Mesenteric fat pad (tissue), 1 donor: ENCODE measurements around the gene ZNF423. TPM values are rescaled to one million over a fixed set of nuclear protein-coding genes. Genes with fewer than 3 reads are reported as not detected.

Experiments
- DNase-seq: peaks from one replicate; pipeline ENCODE4 v3.0.0-alpha.2; 2020; ENCODE audit warnings: low spot score
- total RNA-seq: library from RNA; stranded (reverse); fragmentation: NEBNext Ultra II Directional; extraction: Animal tissue kit (Norgen Biotek cat#: 25700); gene quantifications from one replicate; pipeline ENCODE4 v1.2.1, GENCODE V29; 2021
- donor health status: DM: yes; HTN: yes; CAD: no.

The ZNF423 gene
- total RNA-seq, 1 donor from 2014 or later: 13.5 TPM

- DNase-seq: no peak
Observed at GRCh38 chr16:49649013-49649765, 206.7 kb downstream of the ZNF423 start.

- no peak for DNase-seq
Observed at GRCh38 chr16:49647673-49648072, 208.2 kb downstream of the ZNF423 start.

GRCh38 chr16:49645263-49645662 is 210.6 kb downstream of the ZNF423 start:
- DNase-seq: no peak

DNA sequence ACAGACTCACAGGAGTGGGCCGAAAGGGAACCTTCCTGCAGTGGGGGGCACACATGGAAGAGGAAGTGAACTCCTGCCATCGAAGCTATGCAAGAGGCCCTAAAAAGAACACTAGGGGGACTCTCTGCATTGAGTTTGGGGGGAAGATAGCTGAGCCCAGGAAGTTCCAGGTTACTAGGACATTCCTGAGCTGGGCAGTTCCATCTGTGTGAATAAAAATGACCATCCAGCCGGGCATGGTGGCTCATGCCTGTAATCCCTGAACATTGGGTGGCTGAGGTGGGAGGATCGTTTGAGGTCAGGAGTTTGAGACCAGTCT is 211.8 kb downstream of the ZNF423 start:
- no peak for DNase-seq

DNA sequence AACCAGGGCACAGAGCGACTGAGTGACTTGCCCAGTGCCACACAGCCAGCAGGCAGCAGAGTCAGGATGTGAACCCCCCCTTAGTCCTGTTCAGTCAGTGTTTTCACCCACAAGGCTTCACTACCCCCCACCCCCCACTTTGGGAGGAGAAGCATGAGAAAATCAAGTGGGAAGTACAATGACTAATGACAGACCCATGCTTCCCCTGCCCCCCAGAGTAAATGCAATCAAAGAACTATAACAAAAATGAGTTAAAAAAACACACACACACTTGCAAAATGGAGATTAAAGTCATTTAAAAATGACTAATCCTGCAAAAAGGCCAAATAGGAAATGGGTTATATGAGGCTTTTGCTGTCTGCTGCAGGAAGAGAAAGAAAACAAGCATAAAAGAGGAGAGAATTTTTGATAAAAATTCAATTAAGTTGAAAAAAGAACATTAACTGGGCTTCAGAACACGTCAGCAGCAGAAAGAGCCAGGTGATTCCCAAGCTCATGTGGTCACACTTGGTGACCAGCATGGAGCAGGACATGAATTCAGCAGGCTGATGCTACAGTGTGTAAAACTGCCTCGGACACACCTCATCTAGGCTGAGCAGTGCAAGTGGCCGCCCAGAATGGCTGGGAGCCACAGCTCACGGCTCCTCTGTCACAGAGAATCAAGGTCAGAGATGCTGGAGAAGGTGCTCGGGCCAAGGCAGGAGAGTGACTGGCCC is 212.3 kb downstream of the ZNF423 start:
- no peak for DNase-seq

- DNase-seq: no peak
Observed at GRCh38 chr16:49641250-49641649, 214.7 kb downstream of the ZNF423 start.

- DNase-seq: no peak
Observed at GRCh38 chr16:49640581-49640980, 215.3 kb downstream of the ZNF423 start.

- no peak for DNase-seq
Observed at GRCh38 chr16:49639739-49640431, 216.0 kb downstream of the ZNF423 start.

GRCh38 chr16:49638673-49639610 is 217.0 kb downstream of the ZNF423 start:
- no peak for DNase-seq

DNA sequence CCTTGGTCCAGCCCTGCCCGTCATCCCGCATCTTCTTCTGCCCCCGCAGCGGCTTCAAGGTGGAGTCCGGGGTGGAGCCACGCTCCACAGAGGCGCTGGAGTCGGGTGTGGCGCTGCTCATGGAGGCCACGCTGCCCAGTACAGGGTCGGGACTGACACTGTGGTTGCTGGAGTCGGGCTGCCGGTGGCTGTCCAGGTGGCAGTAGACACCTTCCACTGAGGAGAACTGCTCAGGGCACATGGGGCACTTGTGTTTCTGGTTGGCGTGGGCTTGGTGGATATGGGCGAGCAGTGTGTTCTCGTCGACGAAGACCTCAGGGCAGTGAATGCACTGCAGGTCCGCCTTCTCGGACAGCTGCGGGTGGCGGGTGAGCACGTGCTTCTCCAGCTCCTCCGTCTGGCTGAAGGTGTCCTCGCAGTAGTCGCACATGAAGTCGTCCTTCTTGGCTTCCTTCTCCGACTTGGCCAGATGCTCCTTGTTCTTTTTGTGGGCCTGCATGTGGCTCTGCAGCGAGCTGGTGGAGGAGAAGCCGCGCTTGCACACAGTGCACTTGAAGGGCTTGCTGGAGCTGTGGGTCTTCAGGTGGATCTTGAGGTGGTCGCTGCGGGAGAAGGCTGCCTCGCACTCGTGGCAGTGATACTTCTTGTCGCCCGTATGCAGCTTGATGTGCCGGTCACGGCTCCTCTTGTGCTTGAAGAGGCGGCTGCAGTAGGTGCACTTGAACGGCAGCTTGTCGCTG is 217.8 kb downstream of the ZNF423 start:
- DNase-seq: no peak

- DNase-seq: no peak
Observed at GRCh38 chr16:49637511-49637910, 218.4 kb downstream of the ZNF423 start.

- no peak for DNase-seq
Observed at GRCh38 chr16:49636608-49637007, 219.3 kb downstream of the ZNF423 start.

GRCh38 chr16:49635591-49636581 is 220.0 kb downstream of the ZNF423 start:
- no peak for DNase-seq

DNA sequence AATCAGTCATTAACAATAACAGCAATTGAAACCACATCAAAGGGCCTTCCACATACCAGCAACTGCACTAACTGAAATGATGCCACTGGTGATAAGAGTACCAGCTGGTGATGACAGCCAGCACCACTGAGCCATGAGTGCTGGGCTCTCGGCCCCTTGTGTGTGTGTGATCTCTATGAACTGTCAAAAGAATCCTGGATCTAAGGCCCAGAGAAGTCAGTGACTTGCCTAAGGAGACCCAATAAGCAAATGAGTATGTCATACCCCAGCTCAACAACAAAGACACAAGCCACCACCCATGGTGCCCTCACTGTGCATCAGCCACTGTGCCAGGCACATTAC is 220.9 kb downstream of the ZNF423 start:
- no peak for DNase-seq

GRCh38 chr16:49634235-49635008 is 221.5 kb downstream of the ZNF423 start:
- DNase-seq: no peak

DNA sequence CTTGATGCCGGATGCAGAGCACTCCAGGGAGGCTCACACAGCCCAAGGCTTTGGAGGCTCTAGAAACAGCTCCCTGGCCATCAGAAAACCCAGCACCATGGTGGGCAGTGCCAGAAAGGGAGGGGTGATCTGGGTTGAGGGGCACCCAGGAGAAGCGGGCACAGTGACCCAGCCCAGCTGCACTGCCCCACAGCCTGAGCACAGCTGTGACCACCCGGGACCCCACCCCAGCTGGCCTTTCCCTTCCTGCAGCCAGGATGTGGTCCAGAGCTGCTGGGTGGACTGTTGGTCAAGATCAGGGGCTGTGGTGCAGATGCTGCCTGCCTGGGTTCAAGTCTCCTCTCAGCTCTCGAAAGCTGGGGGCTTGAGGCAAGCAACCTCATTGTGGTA is 223.1 kb downstream of the ZNF423 start:
- no peak for DNase-seq

GRCh38 chr16:49632086-49632794 is 223.7 kb downstream of the ZNF423 start:
- DNase-seq: no peak
